ENCODE data around the gene DOC2B. TPM values are rescaled to one million over a fixed set of nuclear protein-coding genes. Genes with fewer than 3 reads are reported as not detected.

Gene DOC2B
- polyA plus RNA-seq, 1 of the 3 experiments (the other 2 are of a cell fraction): 0.16 TPM

- no peak overlapping the region for H3K9ac ChIP-seq
- no peaks in the 10 kb centered on the region for H4K20me1 ChIP-seq (ENCODE audit: insufficient read depth)
- TF ChIP-seq GABPA (IDR thresholded peaks at IDR 0.05; ENCODE audit: low read depth): no peak
- TF ChIP-seq ZBTB33 (IDR thresholded peaks at IDR 0.05; ENCODE audit: borderline replicate concordance, low read depth): no peak
- no peak for TF ChIP-seq YY1 (IDR thresholded peaks at IDR 0.05; ENCODE audit: low read depth)
- no peak for TF ChIP-seq SIN3A (IDR thresholded peaks at IDR 0.05; ENCODE audit: borderline replicate concordance, low read depth, low read length)
- TF ChIP-seq JUND (IDR thresholded peaks at IDR 0.05): no peak
- no peak for TF ChIP-seq REST (IDR thresholded peaks at IDR 0.05; ENCODE audit: low read depth, low read length)
- no peak for TF ChIP-seq TAF1 (IDR thresholded peaks at IDR 0.05; ENCODE audit: borderline replicate concordance, low read depth, low read length)
- TF ChIP-seq FOSL2 (IDR thresholded peaks at IDR 0.05; ENCODE audit: borderline replicate concordance, low read depth): no peak
- no peak for TF ChIP-seq NFIC (IDR thresholded peaks at IDR 0.05; ENCODE audit: borderline replicate concordance)
- no peak for TF ChIP-seq FOXM1 (IDR thresholded peaks at IDR 0.05; ENCODE audit: low read depth)
- no peak for TF ChIP-seq CTCF (IDR thresholded peaks at IDR 0.05)
- no peak for TF ChIP-seq TEAD4 (IDR thresholded peaks at IDR 0.05; ENCODE audit: borderline replicate concordance, insufficient read depth)
- no peak overlapping the region for H3K4me3 ChIP-seq (ENCODE audit: low read depth in 2 of 2, low read length in 1 of 2)
- POLR2A ChIA-PET: no interaction called here
- H2AFZ ChIP-seq (ENCODE audit: low read depth): no peak overlapping the region
- H3K36me3 ChIP-seq (replicated peaks in 1 of 2; ENCODE audit: control insufficient read depth in 1 of 2, insufficient read depth in 2 of 2, low read length in 1 of 2): no peaks in the 10 kb centered on the region
- no peak overlapping the region for H3K4me2 ChIP-seq
- no peaks in the 10 kb centered on the region for H3K9me2 ChIP-seq
- no peaks in the 10 kb centered on the region for H3K9me3 ChIP-seq
- H3K79me2 ChIP-seq (ENCODE audit: insufficient read depth): no peaks in the 10 kb centered on the region
- H3K4me1 ChIP-seq (ENCODE audit: control insufficient read depth in 1 of 2, insufficient read depth in 2 of 2, low read depth in 1 of 2, low read length in 1 of 2): no peaks in the 10 kb centered on the region
- CTCF ChIA-PET: interaction anchor here (1.0 to 1.2 kb wide), 2 partner anchors 171 to 228 kb away, joined by 3 to 4 read pairs; no protein-coding TSS in a partner anchor
- H3K27me3 ChIP-seq (ENCODE audit: insufficient read depth): no peaks in the 10 kb centered on the region; the same call in 1 of the 2 replicates
- no peak overlapping the region for H3K27ac ChIP-seq (ENCODE audit: low read depth in 2 of 2, low read length in 1 of 2)
- DNase-seq: no peak
- WGBS (ENCODE audit: low lambda C conversion rate): 55% methylated on average over 4 of the region's 4 CpGs
- no peaks in the 10 kb centered on the region for H3F3A ChIP-seq (replicated peaks; ENCODE audit: insufficient read depth)
These were observed 23.5 kb downstream of the DOC2B start for GRCh38 chr17:157901-158300.
